IPS-15b (cell line): ENCODE measurements around the gene ZNF263.
"Not testable (repeated sequence)": the region's sequence is repeated elsewhere in the genome, so short reads cannot be mapped to it uniquely, and the experiment has no call there.

Experiments
- H3K27me3 ChIP-seq: one replicate; pipeline ENCODE4 v1.6.1; 2013; ENCODE audit warnings: low read length; ENCODE audit not compliant: control insufficient read depth, insufficient read depth
- H3K36me3 ChIP-seq: one replicate; pipeline ENCODE4 v1.6.1; 2013; ENCODE audit warnings: low read length; ENCODE audit not compliant: control insufficient read depth, insufficient read depth
- H3K4me1 ChIP-seq: one replicate; pipeline ENCODE4 v1.6.1; 2013; ENCODE audit warnings: mild to moderate bottlenecking, low read length; ENCODE audit not compliant: control insufficient read depth, insufficient read depth
- H3K4me3 ChIP-seq: one replicate; pipeline ENCODE4 v1.5.1; 2013; ENCODE audit warnings: low read depth, low read length
- H3K9ac ChIP-seq: one replicate; pipeline ENCODE4 v1.6.1; 2013; ENCODE audit warnings: low read depth, mild to moderate bottlenecking, low read length
- H3K9me3 ChIP-seq: one replicate; pipeline ENCODE4 v1.6.1; 2013; ENCODE audit warnings: mild to moderate bottlenecking, low read length; ENCODE audit not compliant: control insufficient read depth, insufficient read depth

ZNF263 gene

DNA sequence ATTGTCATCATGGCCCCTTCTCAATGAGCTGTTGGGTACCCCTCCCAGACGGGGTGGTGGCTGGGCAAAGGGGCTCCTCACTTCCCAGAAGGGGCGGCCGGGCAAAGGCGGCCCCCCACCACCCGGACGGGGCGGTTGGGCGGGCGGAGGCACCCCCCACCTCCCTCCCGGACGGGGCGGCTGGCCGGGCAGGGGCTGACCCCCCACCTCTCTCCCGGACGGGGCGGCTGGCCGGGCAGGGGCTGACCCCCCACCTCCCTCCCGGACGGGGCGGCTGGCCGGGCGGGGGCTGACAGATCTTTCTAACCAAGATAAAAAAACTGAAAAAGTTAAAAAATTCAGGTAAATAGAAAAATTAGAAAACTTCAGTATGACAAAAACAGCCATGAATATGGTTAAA is 12.0 kb upstream of the ZNF263 start:
- H3K36me3 ChIP-seq, H3K4me1 ChIP-seq, H3K9ac ChIP-seq, H3K27me3 ChIP-seq, H3K9me3 ChIP-seq, H3K4me3 ChIP-seq: not testable (repeated sequence)

DNA sequence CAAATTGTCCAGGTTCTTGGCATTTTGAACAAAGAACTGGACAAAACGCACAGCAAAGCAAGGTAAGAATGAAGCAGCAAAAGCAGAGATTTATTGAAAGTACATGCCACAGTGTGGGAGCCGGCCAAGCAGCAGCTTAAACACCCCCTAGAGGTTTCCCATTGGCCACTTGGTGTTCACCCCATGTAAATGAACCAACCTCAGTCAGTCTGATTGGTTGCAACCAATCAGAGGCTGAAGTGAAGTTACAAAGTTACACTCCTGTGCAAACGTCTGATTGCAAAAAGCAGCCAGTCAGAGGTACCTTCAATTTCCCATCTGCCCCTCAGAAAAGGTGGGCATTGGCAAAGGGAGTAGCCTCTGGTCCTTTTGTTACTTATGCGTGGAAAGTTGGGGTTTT is 8.8 kb upstream of the ZNF263 start:
- H3K4me3 ChIP-seq = no peak overlapping the region
- H3K27me3 ChIP-seq = peaks cover 3% of the 10 kb centered on the region
- H3K4me1 ChIP-seq = peaks cover 2% of the 10 kb centered on the region
- no peaks in the 10 kb centered on the region for H3K36me3 ChIP-seq
- no peak overlapping the region for H3K9ac ChIP-seq
- no peaks in the 10 kb centered on the region for H3K9me3 ChIP-seq

DNA sequence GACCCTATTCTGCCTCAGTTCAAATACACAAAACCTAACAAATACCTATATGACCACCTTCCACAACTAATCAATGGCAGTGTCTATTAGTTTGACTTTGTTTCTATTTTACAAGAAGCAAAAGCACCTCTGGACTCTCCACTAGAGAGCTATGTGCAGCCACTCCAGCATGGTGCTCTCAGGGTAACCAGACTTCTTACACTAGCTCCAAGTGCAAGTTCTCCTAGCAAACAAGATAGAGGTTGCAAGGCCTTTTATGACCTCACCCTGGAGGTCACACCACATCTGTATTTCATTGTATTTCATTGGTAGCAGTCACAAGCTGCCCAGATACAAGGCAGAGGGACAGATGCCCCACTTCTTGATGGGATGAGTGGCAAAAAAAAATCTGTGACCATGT is 8.3 kb upstream of the ZNF263 start:
- no peak overlapping the region for H3K4me3 ChIP-seq
- H3K9me3 ChIP-seq = no peaks in the 10 kb centered on the region
- no peaks in the 10 kb centered on the region for H3K36me3 ChIP-seq
- H3K9ac ChIP-seq = no peak overlapping the region
- peaks cover 2% of the 10 kb centered on the region for H3K4me1 ChIP-seq
- H3K27me3 ChIP-seq = peaks cover 3% of the 10 kb centered on the region

DNA sequence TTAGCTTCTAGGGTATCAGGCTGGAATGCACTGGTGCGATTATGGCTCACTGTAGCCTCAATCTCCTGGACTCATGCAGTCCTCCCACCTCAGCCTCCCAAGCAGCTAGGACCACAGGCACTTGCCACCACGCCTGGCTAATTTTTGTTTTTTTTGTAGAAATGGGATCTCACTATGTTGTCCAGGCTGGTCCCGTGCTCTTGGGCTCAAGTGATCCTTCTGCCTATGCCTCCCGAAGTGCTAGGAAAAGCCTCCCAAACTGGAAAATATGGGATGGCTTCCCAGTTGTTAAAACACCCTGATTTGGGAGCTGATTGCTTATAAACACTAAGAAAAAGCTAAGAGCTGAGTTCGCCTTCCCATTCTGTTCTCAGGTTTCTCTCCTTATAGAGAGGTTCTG is 6.6 kb upstream of the ZNF263 start:
- no peak overlapping the region for H3K9ac ChIP-seq

DNA sequence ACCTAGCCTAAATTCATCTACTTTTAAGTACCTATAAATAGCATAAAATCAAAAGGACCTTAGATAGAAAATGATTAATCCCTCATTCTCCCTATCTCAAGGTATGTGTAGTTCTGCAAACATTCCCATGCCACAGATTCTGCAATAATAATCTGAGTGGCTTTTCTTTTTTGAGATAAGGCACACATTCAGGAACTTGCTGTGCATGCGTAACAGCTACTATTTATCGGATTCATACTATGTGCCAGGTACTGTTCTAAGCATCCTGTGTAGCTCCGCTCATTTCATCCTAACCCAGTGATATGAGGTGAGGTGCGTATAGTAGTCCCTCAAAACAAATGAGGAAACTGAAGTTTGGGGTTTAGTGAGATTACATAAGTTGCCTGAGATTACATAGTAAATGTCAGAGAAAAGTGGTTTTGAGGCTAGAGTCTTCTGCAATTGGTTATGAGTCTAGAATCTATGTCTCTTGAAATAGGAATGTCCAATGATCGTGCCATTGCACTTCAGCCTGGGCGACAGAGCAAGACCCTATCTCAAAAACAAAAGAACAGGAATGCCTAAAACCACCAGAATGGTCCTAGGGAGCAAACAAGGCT is 2.0 kb upstream of the ZNF263 start:
- peaks cover 3% of the 10 kb centered on the region for H3K27me3 ChIP-seq
- peaks cover 3% of the 10 kb centered on the region for H3K4me1 ChIP-seq
- H3K36me3 ChIP-seq = peaks cover 9% of the 10 kb centered on the region
- H3K9ac ChIP-seq = no peak overlapping the region
- H3K9me3 ChIP-seq = peaks cover 2% of the 10 kb centered on the region
- no peak overlapping the region for H3K4me3 ChIP-seq

More for the DNA sequence above, 6.6 kb upstream of the ZNF263 start:
- H3K27me3 ChIP-seq = peaks cover 3% of the 10 kb centered on the region
- no peak overlapping the region for H3K4me3 ChIP-seq
- no peaks in the 10 kb centered on the region for H3K9me3 ChIP-seq
- no peaks in the 10 kb centered on the region for H3K36me3 ChIP-seq
- peaks cover 2% of the 10 kb centered on the region for H3K4me1 ChIP-seq

DNA sequence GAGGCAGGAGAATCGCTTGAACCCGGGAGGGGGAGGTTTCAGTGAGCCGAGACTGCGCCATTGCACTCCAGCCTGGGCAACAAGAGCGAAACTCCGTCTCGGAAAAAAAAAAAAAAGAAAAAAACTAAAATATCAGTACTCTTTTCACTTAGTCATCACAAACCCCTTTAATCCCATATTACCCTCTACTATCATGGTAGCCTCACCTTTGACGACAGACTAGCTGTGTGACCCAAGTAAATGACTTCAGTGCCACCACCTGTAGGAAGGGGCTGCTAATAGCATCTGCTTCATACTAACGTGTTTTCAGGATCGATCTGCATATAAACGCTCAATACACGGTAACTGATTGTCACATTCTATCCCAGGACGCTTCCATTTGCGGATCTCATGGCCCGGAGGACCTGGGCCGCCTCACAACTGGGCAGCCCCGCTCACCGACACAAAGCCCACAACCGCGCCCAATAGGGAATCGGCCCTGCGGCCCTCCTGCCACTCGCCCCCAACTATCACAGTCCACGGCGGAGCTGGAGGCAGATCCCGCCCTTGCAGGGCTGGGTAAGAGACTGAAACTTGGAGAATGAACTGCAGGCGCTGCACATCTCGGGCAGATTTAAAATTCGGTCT is 1.1 kb upstream of the ZNF263 start:
- Histone ChIP-seq H3K4me3 (peak overlapping the region; percentile 86), H3K27me3 (no peaks in the 10 kb centered on the region), H3K36me3 (peaks cover 15% of the 10 kb centered on the region), H3K4me1 (peaks cover 3% of the 10 kb centered on the region), H3K9ac (peak overlapping the region; percentile 94), H3K9me3 (peaks cover 6% of the 10 kb centered on the region)

DNA sequence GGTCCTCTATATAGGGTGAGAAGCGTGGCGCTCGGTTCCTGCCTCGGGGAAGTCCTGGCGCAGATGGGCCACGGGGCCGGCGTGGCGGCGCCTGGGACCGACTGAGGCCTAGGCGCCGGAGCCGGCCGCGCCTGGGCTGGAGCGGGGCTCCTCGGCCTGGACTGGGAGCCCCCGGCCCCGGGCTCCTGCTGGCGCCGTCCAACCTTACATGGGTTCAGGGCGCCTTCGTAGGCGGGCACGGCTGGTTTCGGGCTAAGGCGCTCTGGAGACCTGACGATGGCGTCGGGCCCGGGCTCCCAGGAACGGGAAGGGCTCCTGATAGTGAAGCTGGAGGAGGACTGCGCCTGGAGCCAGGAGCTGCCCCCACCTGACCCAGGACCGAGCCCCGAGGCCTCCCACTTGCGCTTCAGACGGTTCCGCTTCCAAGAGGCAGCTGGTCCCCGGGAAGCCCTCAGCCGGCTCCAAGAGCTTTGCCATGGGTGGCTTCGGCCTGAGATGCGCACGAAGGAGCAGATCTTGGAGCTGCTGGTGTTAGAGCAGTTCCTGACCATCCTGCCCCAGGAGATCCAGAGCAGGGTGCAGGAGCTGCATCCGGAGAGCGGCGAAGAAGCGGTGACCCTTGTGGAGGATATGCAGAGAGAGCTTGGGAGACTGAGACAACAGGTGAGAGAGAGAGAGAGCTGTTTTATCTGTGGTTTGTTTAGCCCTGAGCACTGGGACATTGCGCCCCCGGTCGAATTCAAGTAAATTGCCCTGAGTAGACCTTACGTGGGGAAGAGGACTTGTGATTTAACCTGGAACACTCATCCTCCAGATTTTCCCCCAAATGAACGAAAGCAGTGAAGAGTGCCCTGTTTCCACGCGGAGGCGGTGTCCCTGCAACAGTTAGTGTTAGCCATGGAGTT is 504 bp downstream of the ZNF263 start:
- H3K36me3 ChIP-seq = peaks cover 25% of the 10 kb centered on the region

DNA sequence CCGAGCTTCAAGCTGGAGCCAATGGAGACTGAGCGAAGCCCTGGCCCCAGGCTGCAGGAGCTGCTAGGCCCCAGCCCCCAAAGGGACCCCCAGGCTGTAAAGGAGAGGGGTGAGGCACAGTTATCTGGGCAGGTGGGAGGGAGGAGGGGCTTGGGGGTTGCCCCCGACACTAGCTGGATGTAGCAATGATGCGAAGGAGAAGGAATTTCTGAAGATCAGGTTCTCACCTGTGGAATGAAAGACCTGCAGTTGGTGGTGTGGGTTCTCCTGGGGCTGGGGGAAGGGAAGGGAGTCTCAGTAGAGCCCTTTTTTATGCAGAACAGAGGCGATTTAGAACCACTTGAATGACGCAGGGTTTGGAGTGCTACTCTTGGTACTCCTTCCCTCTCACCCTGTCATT is 1.8 kb downstream of the ZNF263 start:
- Histone ChIP-seq H3K27me3 (no peaks in the 10 kb centered on the region), H3K36me3 (peaks cover 38% of the 10 kb centered on the region), H3K9ac (no peak overlapping the region), H3K9me3 (peaks cover 27% of the 10 kb centered on the region), H3K4me1 (peaks cover 3% of the 10 kb centered on the region), H3K4me3 (peak overlapping the region; percentile 86)

More for the DNA sequence above, 504 bp downstream of the ZNF263 start:
- Histone ChIP-seq H3K27me3 (no peaks in the 10 kb centered on the region), H3K9ac (peak overlapping the region; percentile 95), H3K4me3 (peak overlapping the region; percentile 86), H3K9me3 (peaks cover 13% of the 10 kb centered on the region), H3K4me1 (peaks cover 3% of the 10 kb centered on the region)

DNA sequence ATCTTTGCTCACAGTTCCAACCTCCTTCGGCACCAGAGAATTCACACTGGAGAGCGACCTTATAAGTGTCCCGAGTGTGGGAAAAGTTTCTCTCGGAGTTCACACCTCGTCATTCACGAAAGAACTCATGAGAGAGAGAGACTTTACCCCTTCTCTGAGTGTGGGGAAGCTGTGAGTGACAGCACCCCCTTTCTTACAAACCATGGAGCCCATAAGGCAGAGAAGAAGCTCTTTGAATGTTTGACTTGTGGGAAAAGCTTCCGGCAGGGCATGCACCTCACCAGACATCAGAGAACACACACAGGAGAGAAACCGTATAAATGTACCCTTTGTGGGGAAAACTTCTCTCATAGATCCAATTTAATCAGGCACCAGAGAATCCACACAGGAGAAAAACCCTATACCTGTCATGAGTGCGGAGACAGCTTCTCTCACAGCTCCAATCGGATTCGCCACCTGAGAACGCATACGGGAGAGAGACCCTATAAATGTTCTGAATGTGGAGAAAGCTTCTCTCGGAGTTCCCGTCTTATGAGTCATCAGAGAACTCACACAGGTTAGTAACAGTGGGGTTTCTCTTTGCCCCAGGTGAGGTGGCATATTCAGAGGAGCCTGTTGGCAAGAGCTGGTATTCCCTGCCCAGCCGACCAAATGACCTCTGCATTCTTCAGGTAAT is 6.8 kb downstream of the ZNF263 start:
- Histone ChIP-seq H3K27me3 (no peaks in the 10 kb centered on the region), H3K4me3 (no peak overlapping the region), H3K36me3 (peaks cover 58% of the 10 kb centered on the region), H3K9me3 (peaks cover 39% of the 10 kb centered on the region), H3K4me1 (no peaks in the 10 kb centered on the region), H3K9ac (no peak overlapping the region)

DNA sequence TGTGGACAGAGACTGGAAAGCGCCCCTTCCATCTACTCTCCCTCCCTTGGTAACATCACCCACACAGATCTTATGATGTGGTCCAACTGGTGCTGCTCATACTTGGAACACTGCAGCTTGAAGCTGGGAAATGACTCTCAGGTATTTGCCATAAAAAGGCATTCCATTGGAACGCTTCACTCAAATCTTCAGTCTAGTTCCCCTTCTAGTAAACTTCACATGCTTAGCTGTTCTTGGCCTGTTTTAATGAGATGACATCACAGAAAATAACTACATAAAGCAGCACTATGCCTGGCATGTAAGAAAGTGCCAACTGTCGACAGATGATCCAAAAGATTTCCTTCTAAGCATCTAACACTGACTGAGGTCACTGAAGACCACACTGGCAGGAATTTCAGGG is 9.3 kb downstream of the ZNF263 start:
- peaks cover 40% of the 10 kb centered on the region for H3K36me3 ChIP-seq

DNA sequence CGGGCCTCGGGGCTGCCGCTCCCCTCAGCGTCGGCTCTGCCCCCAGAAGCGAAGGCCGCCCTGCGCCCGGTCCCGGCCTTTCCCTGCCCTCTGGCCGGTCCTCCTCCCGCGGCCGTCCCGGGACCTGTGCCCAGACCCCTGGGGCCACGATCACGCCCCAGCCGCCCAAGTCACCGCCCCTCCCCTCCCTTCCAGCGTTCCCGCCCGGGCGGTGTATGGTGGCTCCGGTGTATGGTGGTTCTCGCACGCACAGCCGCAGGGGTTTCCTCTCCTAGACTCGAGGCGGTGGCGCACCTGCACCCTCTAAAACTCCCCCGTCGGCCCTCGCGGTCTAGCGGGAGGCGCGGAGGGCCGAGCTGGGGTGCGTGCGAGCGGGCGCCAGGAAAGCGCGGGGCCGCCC is 11.9 kb downstream of the ZNF263 start:
- Histone ChIP-seq H3K4me1 (no peaks in the 10 kb centered on the region), H3K4me3 (no peak overlapping the region), H3K9ac (no peak overlapping the region), H3K36me3 (peaks cover 19% of the 10 kb centered on the region), H3K27me3 (no peaks in the 10 kb centered on the region), H3K9me3 (peaks cover 11% of the 10 kb centered on the region)

More for the DNA sequence above, 9.3 kb downstream of the ZNF263 start:
- no peaks in the 10 kb centered on the region for H3K27me3 ChIP-seq
- no peak overlapping the region for H3K4me3 ChIP-seq
- no peak overlapping the region for H3K9ac ChIP-seq
- peaks cover 33% of the 10 kb centered on the region for H3K9me3 ChIP-seq
- H3K4me1 ChIP-seq = no peaks in the 10 kb centered on the region
